ENCODE data around the gene APCS. TPM values are rescaled to one million over a fixed set of nuclear protein-coding genes. Genes with fewer than 3 reads are reported as not detected.
A peak's percentile ranks its signal among the peaks of the same experiment; 100 is the strongest.

Gene APCS, protein sequence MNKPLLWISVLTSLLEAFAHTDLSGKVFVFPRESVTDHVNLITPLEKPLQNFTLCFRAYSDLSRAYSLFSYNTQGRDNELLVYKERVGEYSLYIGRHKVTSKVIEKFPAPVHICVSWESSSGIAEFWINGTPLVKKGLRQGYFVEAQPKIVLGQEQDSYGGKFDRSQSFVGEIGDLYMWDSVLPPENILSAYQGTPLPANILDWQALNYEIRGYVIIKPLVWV
- polyA plus RNA-seq (2013), result not detected in 2 replicates

DNA sequence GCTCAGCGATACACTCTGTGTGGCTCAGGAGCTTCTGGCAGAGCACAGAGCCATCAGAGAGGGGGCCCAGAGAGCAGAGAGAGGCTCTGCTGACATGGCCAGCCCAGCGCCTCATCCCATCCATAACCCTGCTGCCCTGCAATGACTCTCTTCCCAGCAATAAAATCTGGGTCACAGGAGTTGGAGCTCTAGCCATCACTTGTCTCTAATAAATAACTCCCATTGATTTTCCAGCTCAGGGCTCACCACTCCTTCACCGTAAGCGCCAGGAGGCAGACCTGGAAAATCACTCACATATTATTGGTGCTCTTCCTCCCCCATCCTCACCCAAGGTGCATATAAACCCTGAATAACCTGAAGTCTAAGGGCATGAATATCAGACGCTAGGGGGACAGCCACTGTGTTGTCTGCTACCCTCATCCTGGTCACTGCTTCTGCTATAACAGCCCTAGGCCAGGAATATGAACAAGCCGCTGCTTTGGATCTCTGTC lies at the start of gene APCS:
Gene APCS (plus strand): TSS at position 366 of the 491 bp plus-strand sequence. CDS start 96 bp downstream, at position 462.
- Histone ChIP-seq H3K4me1 (ENCODE audit: control insufficient read depth in 1 of 2, insufficient read depth in 2 of 2, low read length in 2 of 2) (no peaks in the 10 kb centered on the region), H3K4me2 (ENCODE audit: low read length) (no peak within 1 kb of the TSS), H2AFZ (ENCODE audit: insufficient read depth, low read length, poor library complexity) (no peak within 1 kb of the TSS), H3K9ac (ENCODE audit: low read length) (no peak within 1 kb of the TSS), H3K36me3 (ENCODE audit: control insufficient read depth in 1 of 2, insufficient read depth in 2 of 2, low read length in 2 of 2) (no peaks in the 10 kb centered on the region), H3K4me3 (ENCODE audit: low read depth, low read length) (no peak within 1 kb of the TSS), H2BK5ac (ENCODE audit: low read depth, low read length, poor library complexity) (no peak within 1 kb of the TSS), H2BK120ac (ENCODE audit: insufficient read depth, low read length, poor library complexity) (no peak within 1 kb of the TSS), H3K23ac (ENCODE audit: low read length) (no peak within 1 kb of the TSS), H3K18ac (ENCODE audit: low read length) (no peak within 1 kb of the TSS), H3K79me2 (ENCODE audit: control insufficient read depth, insufficient read depth, low read length, poor library complexity) (no peaks in the 10 kb centered on the region), H3K4ac (ENCODE audit: low read depth, low read length) (no peak within 1 kb of the TSS), H3K9me3 (ENCODE audit: insufficient read depth, low read depth, low read length) (no peaks in the 10 kb centered on the region), H3K14ac (ENCODE audit: low read length) (no peak within 1 kb of the TSS), H3K27me3 (ENCODE audit: insufficient read depth, low read length) (no peaks in the 10 kb centered on the region), H3K27ac (ENCODE audit: low read depth, low read length) (no peak within 1 kb of the TSS), H4K8ac (ENCODE audit: low read depth, low read length) (no peak within 1 kb of the TSS), H2BK12ac (ENCODE audit: low read length) (no peak within 1 kb of the TSS), H4K12ac (ENCODE audit: low read depth, low read length) (no peak within 1 kb of the TSS), H3K79me1 (ENCODE audit: low read length) (no peaks in the 10 kb centered on the region), H2AK5ac (ENCODE audit: low read length) (no peak within 1 kb of the TSS), H4K91ac (ENCODE audit: low read depth, low read length) (no peak within 1 kb of the TSS)
- peak in 1 of 2 donors; percentile 53 for DNase-seq
- no CpG with 5 or more reads among the region's 6 CpGs for WGBS (ENCODE audit: extremely low coverage, insufficient coverage, insufficient read length)

DNA sequence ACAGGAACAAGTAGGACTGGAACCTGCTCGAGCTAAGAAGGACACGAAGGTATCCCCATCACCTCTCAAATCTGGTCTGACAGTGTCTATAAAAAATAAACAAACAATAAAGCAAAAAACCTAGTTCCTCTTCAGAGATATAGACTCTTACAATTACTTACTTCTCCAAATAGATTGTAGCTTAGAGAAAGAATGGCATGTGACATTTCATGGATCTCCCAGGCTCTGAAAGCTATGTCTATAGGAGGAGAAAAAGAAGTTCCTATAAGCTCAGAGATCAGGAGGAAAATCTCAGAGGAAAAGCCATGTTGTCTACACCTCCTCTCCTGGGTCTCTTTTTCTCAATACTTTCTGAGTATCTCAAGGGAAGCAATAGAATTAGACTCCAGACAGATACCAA lies 39.5 kb upstream of the APCS start:
- Histone ChIP-seq H3K79me2 (ENCODE audit: control insufficient read depth, insufficient read depth, low read length, poor library complexity) (no peaks in the 10 kb centered on the region), H3K18ac (ENCODE audit: low read length) (no peak overlapping the region), H4K91ac (ENCODE audit: low read depth, low read length) (no peak overlapping the region), H4K12ac (ENCODE audit: low read depth, low read length) (no peak overlapping the region), H2BK5ac (ENCODE audit: low read depth, low read length, poor library complexity) (no peak overlapping the region), H3K4ac (ENCODE audit: low read depth, low read length) (no peak overlapping the region), H2BK12ac (ENCODE audit: low read length) (no peak overlapping the region), H2AK5ac (ENCODE audit: low read length) (no peak overlapping the region), H3K9ac (ENCODE audit: low read length) (no peak overlapping the region), H3K27ac (ENCODE audit: low read depth, low read length) (no peak overlapping the region), H3K4me3 (ENCODE audit: low read depth, low read length) (no peak overlapping the region), H3K9me3 (ENCODE audit: insufficient read depth, low read depth, low read length) (no peaks in the 10 kb centered on the region), H3K14ac (ENCODE audit: low read length) (no peak overlapping the region), H2AFZ (ENCODE audit: insufficient read depth, low read length, poor library complexity) (no peak overlapping the region), H3K4me1 (ENCODE audit: control insufficient read depth in 1 of 2, insufficient read depth in 2 of 2, low read length in 2 of 2) (no peaks in the 10 kb centered on the region), H3K23ac (ENCODE audit: low read length) (no peak overlapping the region), H3K36me3 (ENCODE audit: control insufficient read depth in 1 of 2, insufficient read depth in 2 of 2, low read length in 2 of 2) (no peaks in the 10 kb centered on the region), H4K8ac (ENCODE audit: low read depth, low read length) (no peak overlapping the region), H2BK120ac (ENCODE audit: insufficient read depth, low read length, poor library complexity) (no peak overlapping the region), H3K4me2 (ENCODE audit: low read length) (no peak overlapping the region), H3K27me3 (ENCODE audit: insufficient read depth, low read length) (no peaks in the 10 kb centered on the region), H3K79me1 (ENCODE audit: low read length) (no peaks in the 10 kb centered on the region)
- WGBS (ENCODE audit: extremely low coverage, insufficient coverage, insufficient read length), result no CpG with 5 or more reads among the region's 2 CpGs
- no peak for DNase-seq

DNA sequence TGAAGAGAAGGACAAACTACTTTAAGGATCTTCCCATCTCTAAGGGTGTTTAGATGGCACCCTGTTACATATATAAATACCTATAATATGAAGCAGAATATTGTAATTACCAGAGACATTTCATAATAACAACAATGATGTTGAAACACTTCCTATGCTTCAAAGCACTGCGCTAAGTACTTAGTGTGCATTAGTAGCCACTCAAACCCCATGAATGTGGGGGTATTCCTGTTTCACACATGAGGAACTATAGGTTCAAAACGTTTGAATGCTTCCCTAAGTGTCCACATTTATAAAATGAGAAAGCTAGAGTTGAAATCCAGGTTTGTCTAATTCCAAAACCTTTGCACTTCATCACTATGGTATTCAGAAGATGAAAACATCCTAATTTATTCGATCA lies 33.4 kb upstream of the APCS start:
- Histone ChIP-seq H2BK12ac (ENCODE audit: low read length) (no peak overlapping the region), H3K27ac (ENCODE audit: low read depth, low read length) (no peak overlapping the region), H2BK120ac (ENCODE audit: insufficient read depth, low read length, poor library complexity) (no peak overlapping the region), H2BK5ac (ENCODE audit: low read depth, low read length, poor library complexity) (no peak overlapping the region), H3K23ac (ENCODE audit: low read length) (no peak overlapping the region), H3K9me3 (ENCODE audit: insufficient read depth, low read depth, low read length) (no peaks in the 10 kb centered on the region), H3K79me1 (ENCODE audit: low read length) (no peaks in the 10 kb centered on the region), H4K8ac (ENCODE audit: low read depth, low read length) (no peak overlapping the region), H4K91ac (ENCODE audit: low read depth, low read length) (no peak overlapping the region), H4K12ac (ENCODE audit: low read depth, low read length) (no peak overlapping the region), H3K27me3 (ENCODE audit: insufficient read depth, low read length) (no peaks in the 10 kb centered on the region), H3K14ac (ENCODE audit: low read length) (no peak overlapping the region), H3K4me3 (ENCODE audit: low read depth, low read length) (no peak overlapping the region), H3K4ac (ENCODE audit: low read depth, low read length) (no peak overlapping the region), H3K9ac (ENCODE audit: low read length) (no peak overlapping the region), H3K4me2 (ENCODE audit: low read length) (no peak overlapping the region), H3K79me2 (ENCODE audit: control insufficient read depth, insufficient read depth, low read length, poor library complexity) (no peaks in the 10 kb centered on the region), H3K36me3 (ENCODE audit: control insufficient read depth in 1 of 2, insufficient read depth in 2 of 2, low read length in 2 of 2) (no peaks in the 10 kb centered on the region), H3K18ac (ENCODE audit: low read length) (no peak overlapping the region), H2AFZ (ENCODE audit: insufficient read depth, low read length, poor library complexity) (no peak overlapping the region), H3K4me1 (ENCODE audit: control insufficient read depth in 1 of 2, insufficient read depth in 2 of 2, low read length in 2 of 2) (no peaks in the 10 kb centered on the region), H2AK5ac (ENCODE audit: low read length) (no peak overlapping the region)
- no CpG with 5 or more reads among the region's 3 CpGs for WGBS (ENCODE audit: extremely low coverage, insufficient coverage, insufficient read length)
- DNase-seq, result no peak

DNA sequence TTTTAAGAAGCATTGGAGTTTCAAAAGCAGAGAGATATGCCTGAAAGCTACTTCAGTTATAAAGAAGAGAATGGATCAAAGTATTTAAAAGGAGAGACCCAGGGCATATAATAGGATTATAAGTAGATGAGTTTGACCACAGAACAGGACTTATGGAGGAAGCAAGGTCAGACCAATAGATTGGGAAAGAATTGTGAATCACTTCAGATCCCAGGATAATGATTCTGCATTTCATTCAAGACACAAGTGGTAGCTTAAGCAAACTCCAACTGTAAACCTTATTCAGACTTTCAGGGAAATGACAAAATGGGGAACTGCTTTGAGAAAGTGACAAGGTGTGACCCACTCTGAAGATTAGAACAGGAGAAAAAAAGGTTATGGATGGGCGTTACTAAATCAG lies 32.9 kb upstream of the APCS start:
- Histone ChIP-seq H4K8ac (ENCODE audit: low read depth, low read length) (no peak overlapping the region), H3K27me3 (ENCODE audit: insufficient read depth, low read length) (no peaks in the 10 kb centered on the region), H3K14ac (ENCODE audit: low read length) (no peak overlapping the region), H4K91ac (ENCODE audit: low read depth, low read length) (no peak overlapping the region), H3K36me3 (ENCODE audit: control insufficient read depth in 1 of 2, insufficient read depth in 2 of 2, low read length in 2 of 2) (no peaks in the 10 kb centered on the region), H3K79me1 (ENCODE audit: low read length) (no peaks in the 10 kb centered on the region), H3K23ac (ENCODE audit: low read length) (no peak overlapping the region), H3K4me1 (ENCODE audit: control insufficient read depth in 1 of 2, insufficient read depth in 2 of 2, low read length in 2 of 2) (no peaks in the 10 kb centered on the region), H4K12ac (ENCODE audit: low read depth, low read length) (no peak overlapping the region), H3K9ac (ENCODE audit: low read length) (no peak overlapping the region), H3K9me3 (ENCODE audit: insufficient read depth, low read depth, low read length) (no peaks in the 10 kb centered on the region), H2BK5ac (ENCODE audit: low read depth, low read length, poor library complexity) (no peak overlapping the region), H3K18ac (ENCODE audit: low read length) (no peak overlapping the region), H3K27ac (ENCODE audit: low read depth, low read length) (no peak overlapping the region), H2AFZ (ENCODE audit: insufficient read depth, low read length, poor library complexity) (no peak overlapping the region), H3K4me3 (ENCODE audit: low read depth, low read length) (no peak overlapping the region), H3K4me2 (ENCODE audit: low read length) (no peak overlapping the region), H2AK5ac (ENCODE audit: low read length) (no peak overlapping the region), H2BK120ac (ENCODE audit: insufficient read depth, low read length, poor library complexity) (no peak overlapping the region), H3K79me2 (ENCODE audit: control insufficient read depth, insufficient read depth, low read length, poor library complexity) (no peaks in the 10 kb centered on the region), H3K4ac (ENCODE audit: low read depth, low read length) (no peak overlapping the region), H2BK12ac (ENCODE audit: low read length) (no peak overlapping the region)
- no CpG with 5 or more reads among the region's 1 CpG for WGBS (ENCODE audit: extremely low coverage, insufficient coverage, insufficient read length)
- no peak for DNase-seq
